ENCODE data around the gene GPC1. TPM values are rescaled to one million over a fixed set of nuclear protein-coding genes. Genes with fewer than 3 reads are reported as not detected.
A peak's percentile ranks its signal among the peaks of the same experiment; 100 is the strongest.

The GPC1 gene
- total and polyA plus RNA-seq, 5 donors from 2014 or later: 0.06 to 0.91 (median 0.39) TPM

DNA sequence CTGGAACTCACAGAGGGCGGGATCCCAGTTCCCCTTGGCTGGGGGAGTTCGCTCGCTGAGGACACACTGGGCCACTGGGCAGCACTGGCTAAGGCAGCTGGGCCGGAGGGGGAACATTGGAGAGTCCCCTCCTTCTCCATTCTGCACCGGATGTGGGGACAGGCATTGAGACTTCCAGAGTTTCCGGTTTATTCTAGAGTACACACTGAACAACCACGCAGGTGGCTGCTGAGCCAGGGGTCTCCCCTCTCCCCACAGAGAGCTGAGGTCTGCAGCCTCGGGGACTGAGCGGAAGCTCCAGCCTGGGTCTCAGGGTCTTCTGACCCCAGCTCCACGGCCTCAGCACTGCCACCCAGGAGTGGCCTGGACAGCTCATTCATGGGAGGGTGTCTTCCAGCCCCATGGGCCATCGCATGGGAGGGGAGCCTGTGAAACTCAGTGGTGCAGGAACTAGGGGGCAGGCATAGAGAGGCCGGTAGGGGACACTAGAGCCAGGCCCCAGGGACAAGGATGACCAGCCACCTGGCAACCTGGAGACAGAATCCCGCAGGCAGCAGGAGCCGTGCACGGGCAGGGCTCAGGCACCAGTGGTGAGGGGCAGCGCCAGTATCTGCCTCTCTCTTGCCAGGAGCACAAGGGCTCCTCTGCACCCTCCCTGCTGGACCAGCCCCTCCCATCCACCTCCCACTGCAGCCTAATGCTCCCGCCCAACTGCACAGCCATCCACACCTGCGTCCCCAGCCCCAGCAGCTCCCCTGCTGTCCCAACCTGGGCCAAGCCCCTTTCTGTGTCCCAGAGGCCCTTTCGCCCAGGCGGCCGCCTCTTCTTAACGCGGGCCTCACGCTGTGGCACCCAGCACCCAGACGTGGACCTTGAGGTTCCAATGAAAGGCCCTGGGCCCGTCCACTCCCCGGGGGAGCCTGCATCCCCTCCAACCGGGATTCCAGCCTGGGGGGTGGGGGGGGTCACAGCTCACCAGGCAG is 45.1 kb upstream of the GPC1 start:
- ATAC-seq (ENCODE audit: low read depth in 2 of 2): no peak
- Histone ChIP-seq H3K4me3 (ENCODE audit: low read depth, low read length) (no peak overlapping the region), H3K4me1 (ENCODE audit: control insufficient read depth, insufficient read depth, low read length, poor library complexity, severe bottlenecking) (no peaks in the 10 kb centered on the region), H3K27ac (ENCODE audit: insufficient read depth, low read length, poor library complexity, severe bottlenecking) (no peak overlapping the region), H3K9me3 (ENCODE audit: control insufficient read depth in 2 of 2, low read length in 2 of 2) (no peaks in the 10 kb centered on the region), H3K36me3 (ENCODE audit: control insufficient read depth, insufficient read depth, low read length) (no peaks in the 10 kb centered on the region), H3K27me3 (ENCODE audit: control insufficient read depth, insufficient read depth, low read length) (no peaks in the 10 kb centered on the region)
- no peak for DNase-seq
- H3K27ac Mint-ChIP-seq: no peak overlapping the region
- no peaks in the 10 kb centered on the region for H3K36me3 Mint-ChIP-seq
- no peaks in the 10 kb centered on the region for H3K27me3 Mint-ChIP-seq
- peaks cover 0 to 12% (median under 1%) of the 10 kb centered on the region in 4 donors for H3K4me1 Mint-ChIP-seq
- peak overlapping the region in 1 of 4 donors; percentile 32 for H3K4me3 Mint-ChIP-seq
- H3K9me3 Mint-ChIP-seq: no peaks in the 10 kb centered on the region

DNA sequence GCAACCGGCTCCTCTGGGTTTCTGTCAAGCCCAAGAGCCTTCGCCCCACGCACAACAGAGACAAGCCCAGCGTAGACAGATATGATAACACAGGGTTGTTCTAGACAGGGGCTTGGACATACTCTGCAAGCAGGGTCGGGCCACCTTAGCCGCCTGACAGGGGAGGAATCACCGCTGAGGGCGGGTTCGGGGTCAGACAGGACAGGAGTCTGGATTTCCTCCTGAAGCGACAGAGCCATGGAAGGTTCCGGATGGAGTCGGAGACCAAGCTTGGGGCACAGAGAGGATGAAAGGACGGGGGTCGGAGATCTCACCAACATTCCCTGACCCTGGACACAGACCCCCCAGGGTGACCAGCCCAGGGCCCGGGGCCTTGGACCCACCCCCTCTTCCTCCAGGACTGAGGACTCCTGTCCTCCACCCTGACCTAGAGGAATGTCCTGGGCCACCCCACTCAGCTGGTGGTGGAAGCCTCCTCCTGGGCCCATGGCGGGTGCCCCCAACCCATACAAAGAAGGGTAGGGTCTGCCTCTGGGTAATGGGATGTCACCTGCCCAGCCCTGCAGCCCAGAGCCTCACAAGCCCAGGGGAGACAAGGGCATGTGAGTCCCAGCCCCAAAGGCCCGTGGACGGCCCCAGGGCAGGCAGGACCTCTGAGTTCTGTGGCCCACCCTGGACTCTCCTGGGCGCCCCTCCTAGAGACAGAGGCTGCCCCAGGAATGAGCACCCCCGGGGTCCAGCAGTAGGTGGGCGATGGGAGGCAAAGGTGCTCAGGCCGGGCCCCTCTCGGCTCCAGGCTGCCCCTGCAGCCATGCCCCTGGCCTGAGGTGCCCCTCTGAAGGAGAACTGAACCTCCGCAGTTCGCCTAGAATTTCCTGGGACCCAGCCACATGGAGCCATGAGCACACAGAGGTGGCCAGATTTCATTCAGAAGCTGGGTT is 44.1 kb upstream of the GPC1 start:
- H3K27me3 Mint-ChIP-seq: no peaks in the 10 kb centered on the region
- no peak overlapping the region for H3K4me3 ChIP-seq (ENCODE audit: low read depth, low read length)
- no peaks in the 10 kb centered on the region for H3K36me3 Mint-ChIP-seq
- no peaks in the 10 kb centered on the region for H3K9me3 ChIP-seq (ENCODE audit: control insufficient read depth in 2 of 2, low read length in 2 of 2)
- no peak overlapping the region for H3K4me3 Mint-ChIP-seq
- no peaks in the 10 kb centered on the region for H3K4me1 ChIP-seq (ENCODE audit: control insufficient read depth, insufficient read depth, low read length, poor library complexity, severe bottlenecking)
- no peak overlapping the region for H3K27ac ChIP-seq (ENCODE audit: insufficient read depth, low read length, poor library complexity, severe bottlenecking)
- H3K27ac Mint-ChIP-seq: no peak overlapping the region
- no peaks in the 10 kb centered on the region for H3K9me3 Mint-ChIP-seq
- no peaks in the 10 kb centered on the region for H3K36me3 ChIP-seq (ENCODE audit: control insufficient read depth, insufficient read depth, low read length)
- peaks cover 0 to 12% (median under 1%) of the 10 kb centered on the region in 4 donors for H3K4me1 Mint-ChIP-seq
- ATAC-seq (ENCODE audit: low read depth in 2 of 2): no peak
- DNase-seq: no peak
- no peaks in the 10 kb centered on the region for H3K27me3 ChIP-seq (ENCODE audit: control insufficient read depth, insufficient read depth, low read length)

DNA sequence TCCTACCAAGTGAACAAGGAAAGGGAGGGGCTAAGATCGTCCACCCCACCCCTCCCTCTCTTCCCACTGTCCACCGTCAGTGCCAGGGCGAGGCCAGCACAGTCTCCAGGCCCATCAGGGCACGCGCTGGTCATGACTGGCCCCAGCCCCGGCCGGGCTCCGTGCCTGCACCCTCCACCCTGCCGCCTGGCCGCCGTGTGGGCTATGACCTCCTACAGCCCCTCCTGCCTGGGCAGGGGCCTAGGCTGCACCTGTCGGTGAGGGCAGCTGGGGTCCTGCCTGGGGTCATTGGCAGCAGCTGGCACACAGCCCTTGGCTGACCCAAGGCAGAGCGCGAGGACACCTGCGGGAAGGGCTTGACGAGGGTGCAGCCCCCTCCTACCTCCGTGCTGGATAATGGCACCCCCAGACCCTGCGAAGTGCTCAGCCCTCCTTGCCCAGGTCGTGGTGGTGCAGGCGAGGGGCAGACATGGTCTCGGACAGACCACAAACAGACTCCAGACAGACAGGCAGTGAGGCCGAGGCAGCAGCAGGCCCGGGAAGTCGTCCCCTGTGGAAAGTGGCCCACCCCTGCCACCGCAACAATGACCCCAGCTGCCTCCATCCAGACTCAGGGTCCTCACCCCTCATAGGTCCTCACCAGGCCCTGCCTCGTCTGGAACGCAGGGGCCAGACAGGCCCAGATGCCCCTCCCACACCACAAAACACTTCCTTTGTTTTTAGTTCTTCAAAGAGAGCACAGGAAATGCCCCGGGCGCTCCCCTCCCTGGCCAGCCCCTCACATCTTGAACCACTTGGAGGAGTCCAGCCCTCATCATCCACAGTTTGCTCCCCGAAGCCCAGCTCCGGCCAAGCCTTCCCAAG is 43.1 kb upstream of the GPC1 start:
- Mint-ChIP-seq H3K9me3 (no peaks in the 10 kb centered on the region), H3K36me3 (no peaks in the 10 kb centered on the region), H3K4me3 (no peak overlapping the region), H3K27ac (no peak overlapping the region), H3K27me3 (no peaks in the 10 kb centered on the region), H3K4me1 (peaks cover 0 to 12% (median under 1%) of the 10 kb centered on the region in 4 donors)
- Histone ChIP-seq H3K9me3 (ENCODE audit: control insufficient read depth in 2 of 2, low read length in 2 of 2) (no peaks in the 10 kb centered on the region), H3K27ac (ENCODE audit: insufficient read depth, low read length, poor library complexity, severe bottlenecking) (no peak overlapping the region), H3K4me1 (ENCODE audit: control insufficient read depth, insufficient read depth, low read length, poor library complexity, severe bottlenecking) (no peaks in the 10 kb centered on the region), H3K4me3 (ENCODE audit: low read depth, low read length) (no peak overlapping the region), H3K36me3 (ENCODE audit: control insufficient read depth, insufficient read depth, low read length) (no peaks in the 10 kb centered on the region), H3K27me3 (ENCODE audit: control insufficient read depth, insufficient read depth, low read length) (no peaks in the 10 kb centered on the region)
- peak in 1 of 3 donors; percentile 7 for DNase-seq
- ATAC-seq (ENCODE audit: low read depth in 2 of 2): no peak

DNA sequence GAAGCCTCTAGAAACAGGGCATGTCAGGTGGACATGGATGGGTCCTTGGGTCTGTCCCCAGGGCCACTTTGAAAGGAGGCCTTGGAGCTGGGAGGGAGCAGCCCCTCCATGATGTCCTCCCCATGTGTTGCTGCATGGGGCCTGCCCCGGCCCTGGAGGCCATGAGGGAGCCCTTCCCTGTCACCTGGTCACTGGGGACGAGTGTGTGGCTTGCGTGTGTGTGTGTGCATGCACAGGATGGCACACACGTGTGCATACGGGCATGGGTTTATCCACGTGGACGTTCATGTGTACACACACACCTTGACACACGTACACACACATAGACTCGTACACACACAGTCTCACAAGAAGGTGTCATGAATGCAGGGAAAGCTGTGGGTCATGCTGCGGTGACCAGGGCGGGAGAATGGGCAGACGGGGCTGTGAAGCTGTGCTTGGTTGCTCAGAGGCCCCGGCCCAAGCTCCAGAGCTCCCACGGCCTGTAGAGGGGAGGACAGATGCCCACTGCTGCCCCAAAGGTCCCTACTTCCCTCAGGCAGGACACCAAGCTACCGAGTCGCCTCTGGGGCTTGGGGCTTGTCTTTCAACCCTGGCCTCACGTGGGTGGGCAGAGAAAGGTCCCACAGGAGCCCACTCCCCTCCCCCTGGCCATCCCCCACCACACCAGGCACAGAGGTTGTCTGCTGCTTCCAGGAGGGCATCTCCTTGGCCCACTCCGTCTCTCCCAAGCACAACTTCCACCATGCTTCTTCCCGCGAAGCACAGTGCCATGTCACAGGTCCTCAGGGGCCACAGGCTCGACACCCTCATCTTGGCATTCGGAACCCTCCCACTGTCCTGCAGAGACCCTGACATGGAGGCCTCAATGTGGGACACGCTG is 42.3 kb upstream of the GPC1 start:
- H3K27ac ChIP-seq (ENCODE audit: insufficient read depth, low read length, poor library complexity, severe bottlenecking): no peak overlapping the region
- Mint-ChIP-seq H3K27me3 (no peaks in the 10 kb centered on the region), H3K27ac (no peak overlapping the region), H3K4me3 (no peak overlapping the region), H3K36me3 (no peaks in the 10 kb centered on the region), H3K9me3 (no peaks in the 10 kb centered on the region), H3K4me1 (peaks cover 0 to 12% (median 0%) of the 10 kb centered on the region in 4 donors)
- no peaks in the 10 kb centered on the region for H3K4me1 ChIP-seq (ENCODE audit: control insufficient read depth, insufficient read depth, low read length, poor library complexity, severe bottlenecking)
- H3K36me3 ChIP-seq (ENCODE audit: control insufficient read depth, insufficient read depth, low read length): no peaks in the 10 kb centered on the region
- H3K27me3 ChIP-seq (ENCODE audit: control insufficient read depth, insufficient read depth, low read length): no peaks in the 10 kb centered on the region
- DNase-seq (no peak), ATAC-seq (ENCODE audit: low read depth in 2 of 2) (no peak)
- H3K4me3 ChIP-seq (ENCODE audit: low read depth, low read length): no peak overlapping the region
- no peaks in the 10 kb centered on the region for H3K9me3 ChIP-seq (ENCODE audit: control insufficient read depth in 2 of 2, low read length in 2 of 2)

DNA sequence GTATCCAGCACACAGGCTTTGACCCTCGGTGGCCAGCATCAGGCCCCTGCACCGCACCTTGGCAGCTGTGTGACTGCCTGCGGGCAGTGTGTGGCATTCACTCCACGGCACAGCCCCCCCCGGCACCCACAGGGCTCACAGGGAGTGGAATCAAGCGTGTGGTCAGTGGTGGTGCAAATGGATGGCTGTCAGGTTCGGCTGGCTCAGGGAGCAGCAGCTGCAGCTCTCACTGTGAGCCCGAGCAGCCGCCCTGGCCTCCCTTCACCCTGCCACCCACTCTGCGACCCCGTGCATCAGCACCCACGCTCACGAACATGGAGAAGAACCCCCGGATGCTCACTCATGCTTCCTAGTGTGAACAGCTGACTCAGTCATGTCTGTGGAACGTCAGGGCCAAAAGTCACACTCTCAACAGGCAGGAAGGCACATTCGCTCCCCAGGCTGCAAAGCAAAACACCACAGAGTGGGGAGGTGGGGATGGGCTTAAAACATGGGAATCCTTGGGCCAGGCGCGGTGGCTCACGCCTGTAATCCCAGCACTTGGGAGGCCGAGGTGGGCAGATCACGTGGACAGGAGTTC is 41.5 kb upstream of the GPC1 start:
- no peak overlapping the region for H3K27ac Mint-ChIP-seq

DNA sequence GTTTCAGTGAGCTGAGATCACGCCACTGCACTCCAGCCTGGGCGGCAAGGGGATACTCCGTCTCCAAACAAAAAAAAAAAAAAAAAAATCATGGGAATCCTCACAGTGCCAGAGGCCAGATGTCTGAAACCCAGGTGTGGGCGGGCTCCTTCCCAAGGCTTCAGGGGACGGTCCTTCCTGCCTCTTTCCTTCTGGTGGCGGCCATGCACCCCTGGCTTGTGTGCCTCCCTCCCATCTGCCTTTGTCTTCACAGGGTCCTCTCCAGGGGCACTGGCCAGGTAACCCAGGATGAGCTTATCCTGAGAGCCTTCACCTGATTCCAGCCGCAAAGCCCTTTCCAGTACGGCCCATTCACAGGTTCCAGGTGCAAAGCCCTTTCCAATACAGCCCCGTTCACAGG is 40.9 kb upstream of the GPC1 start:
- Mint-ChIP-seq H3K4me3 (no peak overlapping the region), H3K4me1 (peaks cover 0 to 12% (median 0%) of the 10 kb centered on the region in 4 donors), H3K36me3 (no peaks in the 10 kb centered on the region), H3K27ac (peak overlapping the region in 1 of 3 donors; percentile 5), H3K27me3 (no peaks in the 10 kb centered on the region), H3K9me3 (no peaks in the 10 kb centered on the region)
- Histone ChIP-seq H3K36me3 (ENCODE audit: control insufficient read depth, insufficient read depth, low read length) (no peaks in the 10 kb centered on the region), H3K9me3 (ENCODE audit: control insufficient read depth in 2 of 2, low read length in 2 of 2) (no peaks in the 10 kb centered on the region), H3K4me1 (ENCODE audit: control insufficient read depth, insufficient read depth, low read length, poor library complexity, severe bottlenecking) (no peaks in the 10 kb centered on the region), H3K27ac (ENCODE audit: insufficient read depth, low read length, poor library complexity, severe bottlenecking) (no peak overlapping the region), H3K27me3 (ENCODE audit: control insufficient read depth, insufficient read depth, low read length) (no peaks in the 10 kb centered on the region), H3K4me3 (ENCODE audit: low read depth, low read length) (no peak overlapping the region)
- DNase-seq: no peak
- no peak for ATAC-seq (ENCODE audit: low read depth in 2 of 2)

More for the DNA sequence above, 41.5 kb upstream of the GPC1 start:
- ATAC-seq (ENCODE audit: low read depth in 2 of 2) (no peak), DNase-seq (no peak)
- H3K36me3 Mint-ChIP-seq: no peaks in the 10 kb centered on the region
- no peaks in the 10 kb centered on the region for H3K4me1 ChIP-seq (ENCODE audit: control insufficient read depth, insufficient read depth, low read length, poor library complexity, severe bottlenecking)
- no peaks in the 10 kb centered on the region for H3K27me3 Mint-ChIP-seq
- H3K4me1 Mint-ChIP-seq: peaks cover 0 to 12% (median 0%) of the 10 kb centered on the region in 4 donors
- H3K9me3 Mint-ChIP-seq: no peaks in the 10 kb centered on the region
- no peak overlapping the region for H3K27ac ChIP-seq (ENCODE audit: insufficient read depth, low read length, poor library complexity, severe bottlenecking)
- H3K36me3 ChIP-seq (ENCODE audit: control insufficient read depth, insufficient read depth, low read length): no peaks in the 10 kb centered on the region
- no peaks in the 10 kb centered on the region for H3K9me3 ChIP-seq (ENCODE audit: control insufficient read depth in 2 of 2, low read length in 2 of 2)
- no peaks in the 10 kb centered on the region for H3K27me3 ChIP-seq (ENCODE audit: control insufficient read depth, insufficient read depth, low read length)
- H3K4me3 ChIP-seq (ENCODE audit: low read depth, low read length): no peak overlapping the region
- no peak overlapping the region for H3K4me3 Mint-ChIP-seq

Data from CD4-positive, CD25-positive, alpha-beta regulatory T cell (primary cell).